ENCODE data around the gene DOK7. TPM values are rescaled to one million over a fixed set of nuclear protein-coding genes. Genes with fewer than 3 reads are reported as not detected.

DOK7 gene
- total and polyA plus RNA-seq, 8 donors = 0.37 to 8.1 (median 4.3) TPM; not detected in 1

GRCh38 chr4:3487861-3488260, 24.8 kb downstream of the DOK7 start:
- H3K9me3 ChIP-seq = no peaks in the 10 kb centered on the region
- no peak for TF ChIP-seq POLR2AphosphoS5 (IDR thresholded peaks at IDR 0.05)
- no peak for TF ChIP-seq POLR2A (IDR thresholded peaks at IDR 0.05)
- no peak for TF ChIP-seq EP300 (IDR thresholded peaks at IDR 0.05)
- no peak for TF ChIP-seq CTCF (IDR thresholded peaks at IDR 0.05)
- H3K4me1 ChIP-seq = peaks cover 27 to 31% (median 28%) of the 10 kb centered on the region in 4 donors
- H3K4me3 ChIP-seq = no peak overlapping the region
- H3K36me3 ChIP-seq = peaks cover 0 to 3% (median under 1%) of the 10 kb centered on the region in 4 donors
- H3K27ac ChIP-seq = no peak overlapping the region
- DNase-seq = no peak
- peaks cover 0 to 76% (median 26%) of the 10 kb centered on the region in 3 donors for H3K27me3 ChIP-seq
- intact Hi-C loops (cut with DNase I; ENCODE audit: low total_unique reads) = no loop called here
- WGBS, 5 donors = 65 to 85% (median 77%) methylated on average over 1 to 7 of the region's 7 CpGs

GRCh38 chr4:3488820-3489219, 25.7 kb downstream of the DOK7 start:
- no peak for TF ChIP-seq POLR2A (IDR thresholded peaks at IDR 0.05)
- no peak overlapping the region for H3K27ac ChIP-seq
- 58 to 64% (median 60%) methylated on average over 9 to 11 of the region's 11 CpGs for WGBS, 5 donors
- H3K9me3 ChIP-seq = no peaks in the 10 kb centered on the region
- H3K4me3 ChIP-seq = no peak overlapping the region
- peaks cover 20 to 21% (median 21%) of the 10 kb centered on the region in 4 donors for H3K4me1 ChIP-seq
- H3K27me3 ChIP-seq = peaks cover 0 to 76% (median 25%) of the 10 kb centered on the region in 3 donors
- DNase-seq = no peak
- peaks cover 0 to 11% (median 6%) of the 10 kb centered on the region in 4 donors for H3K36me3 ChIP-seq
- intact Hi-C loops (cut with DNase I; ENCODE audit: low total_unique reads) = no loop called here

GRCh38 chr4:3489451-3489962, 26.4 kb downstream of the DOK7 start:
- Histone ChIP-seq H3K4me1 (peaks cover 13 to 14% (median 14%) of the 10 kb centered on the region in 4 donors), H3K27ac (no peak overlapping the region), H3K36me3 (peaks cover 0 to 11% (median 6%) of the 10 kb centered on the region in 4 donors), H3K27me3 (peaks cover 0 to 76% (median 20%) of the 10 kb centered on the region in 3 donors), H3K9me3 (no peaks in the 10 kb centered on the region), H3K4me3 (no peak overlapping the region)
- DNase-seq = no peak
- intact Hi-C loops (cut with DNase I; ENCODE audit: low total_unique reads) = no loop called here
- 57 to 77% (median 74%) methylated on average over 16 to 20 of the region's 20 CpGs for WGBS, 5 donors
- no peak for TF ChIP-seq EP300 (IDR thresholded peaks at IDR 0.05)
- TF ChIP-seq POLR2A (IDR thresholded peaks at IDR 0.05) = no peak
- TF ChIP-seq CTCF (IDR thresholded peaks at IDR 0.05) = no peak
- TF ChIP-seq POLR2AphosphoS5 (IDR thresholded peaks at IDR 0.05) = no peak

- intact Hi-C loops (cut with DNase I; ENCODE audit: low total_unique reads) = no loop called here
- Histone ChIP-seq H3K27ac (no peak overlapping the region), H3K4me1 (no peaks in the 10 kb centered on the region), H3K36me3 (peaks cover 0 to 11% (median 6%) of the 10 kb centered on the region in 4 donors), H3K9me3 (no peaks in the 10 kb centered on the region), H3K4me3 (no peak overlapping the region), H3K27me3 (peaks cover 0 to 71% (median 13%) of the 10 kb centered on the region in 3 donors)
- WGBS, 5 donors = 73 to 83% (median 76%) methylated on average over 14 to 17 of the region's 17 CpGs
- no peak for DNase-seq
- TF ChIP-seq EP300 (IDR thresholded peaks at IDR 0.05) (no peak), CTCF (IDR thresholded peaks at IDR 0.05) (no peak), POLR2AphosphoS5 (IDR thresholded peaks at IDR 0.05) (no peak), POLR2A (IDR thresholded peaks at IDR 0.05) (no peak)
Measured at GRCh38 chr4:3491681-3492405, 28.7 kb downstream of the DOK7 start.
